SK-N-MC (cell line): Measurements from ENCODE around the gene CCDC78.

ENCODE experiments used
- EZH2 ChIP-seq: fragments of 200-600 bp; sonication (generic); IDR thresholded peaks from one replicate; pipeline ENCODE4 v1.6.1; 2017; ENCODE audit warnings: antibody characterized with exemption
- FOXP2 ChIP-seq: optimal IDR thresholded peaks from 2 replicates; pipeline ENCODE3; 2011; ENCODE audit warnings: mild to moderate bottlenecking, moderate library complexity; ENCODE audit not compliant: insufficient read depth; ENCODE audit errors: extremely low read length, control extremely low read depth
- POLR2AphosphoS5 ChIP-seq: IDR thresholded peaks from 2 replicates; pipeline ENCODE4 v1.6.1; 2012; ENCODE audit warnings: mild to moderate bottlenecking, low read depth, low read length, borderline replicate concordance

DNA sequence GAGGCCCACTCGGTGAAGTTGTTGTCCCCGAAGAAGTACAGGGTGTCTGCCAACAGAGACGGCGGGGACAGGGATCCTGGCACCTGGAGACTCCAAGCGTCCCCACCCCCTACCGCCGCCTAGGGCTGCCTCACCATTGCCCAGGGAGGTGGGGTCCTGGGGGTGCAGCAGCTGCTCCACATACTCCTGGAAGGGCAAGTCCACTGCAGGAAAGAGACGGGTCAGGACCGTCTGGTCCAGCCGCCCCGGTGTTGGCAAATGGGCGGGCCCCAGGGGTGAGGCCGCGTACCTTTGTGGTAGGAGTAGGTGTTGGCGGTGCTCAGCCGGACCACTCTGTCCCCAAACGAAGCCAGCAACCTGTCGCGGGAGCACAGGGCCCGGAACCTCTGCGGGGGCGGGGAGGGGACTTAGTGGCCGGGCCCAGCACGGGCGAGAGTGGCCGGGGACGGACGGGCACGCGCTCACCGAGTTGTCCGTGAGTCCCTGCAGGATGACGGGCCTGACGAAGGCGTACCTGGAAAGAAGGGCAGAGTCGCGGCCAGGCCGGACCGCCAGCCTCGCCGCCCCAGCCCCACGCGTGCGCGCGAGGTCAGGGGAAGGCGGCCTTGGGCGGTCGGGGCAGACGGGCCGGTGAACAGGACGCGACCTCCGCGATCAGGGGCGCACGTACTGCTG lies 42.7 kb downstream of the CCDC78 start:
- no peak for TF ChIP-seq EZH2
- no peak for TF ChIP-seq POLR2AphosphoS5
- no peak for TF ChIP-seq FOXP2
